NCI-H345 treated with DMSO at 0.1 percent for 48 hours (cell line): ENCODE results near the gene JAK3.
"Not testable (repeated sequence)": the region's sequence is repeated elsewhere in the genome, so short reads cannot be mapped to it uniquely, and the experiment has no call there.

Experiments used
- DNase-seq: peaks from one replicate; lab custom pipeline; 2025; ENCODE audit not compliant: unreplicated experiment; lab: John Stamatoyannopoulos, UW

The JAK3 gene

DNA sequence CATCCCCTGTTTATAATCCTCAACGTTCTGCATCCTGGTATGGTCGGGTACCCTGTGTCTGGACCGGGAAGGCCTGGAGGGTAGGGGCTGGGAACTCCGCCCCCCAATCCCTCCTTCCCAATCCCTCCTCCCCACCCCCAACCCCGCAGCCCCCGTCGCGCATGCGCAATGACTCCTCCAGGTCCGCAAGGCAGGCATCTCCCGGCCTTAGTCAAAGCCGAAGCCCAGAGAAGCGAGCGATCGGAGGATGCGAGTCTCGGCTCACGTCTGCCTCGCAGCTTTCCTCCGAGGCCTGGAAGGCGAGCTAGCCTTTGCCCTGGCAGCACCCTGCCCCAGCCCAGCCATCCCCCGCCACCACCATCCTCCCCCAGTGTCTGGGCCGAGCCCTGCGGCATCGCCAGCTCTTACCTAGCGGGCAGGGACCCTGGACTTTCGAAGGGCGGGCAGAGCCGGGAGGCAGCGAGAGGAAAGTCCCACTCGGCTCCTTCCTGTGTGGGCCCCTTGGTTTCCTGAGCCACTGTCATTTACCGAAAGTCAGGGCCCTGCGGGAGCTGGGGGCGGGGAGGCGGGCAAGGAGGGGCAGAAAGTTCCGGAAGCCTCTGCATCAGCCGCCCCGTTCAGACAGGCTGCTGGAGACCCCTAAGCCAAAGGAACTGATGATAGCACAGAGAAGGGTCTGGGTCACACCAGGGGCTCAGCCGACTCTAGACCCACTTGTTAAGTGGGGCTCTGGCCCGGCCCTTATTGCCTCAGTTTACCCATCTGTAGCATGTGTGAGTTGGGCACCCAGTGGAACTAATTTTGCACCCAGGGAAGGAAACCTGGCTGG is at the start of gene JAK3:
Gene JAK3 (minus strand): TSS at position 445 of the 829 bp plus-strand sequence. CDS start 3,565 bp downstream, outside the sequence.
- no peak for DNase-seq

DNA sequence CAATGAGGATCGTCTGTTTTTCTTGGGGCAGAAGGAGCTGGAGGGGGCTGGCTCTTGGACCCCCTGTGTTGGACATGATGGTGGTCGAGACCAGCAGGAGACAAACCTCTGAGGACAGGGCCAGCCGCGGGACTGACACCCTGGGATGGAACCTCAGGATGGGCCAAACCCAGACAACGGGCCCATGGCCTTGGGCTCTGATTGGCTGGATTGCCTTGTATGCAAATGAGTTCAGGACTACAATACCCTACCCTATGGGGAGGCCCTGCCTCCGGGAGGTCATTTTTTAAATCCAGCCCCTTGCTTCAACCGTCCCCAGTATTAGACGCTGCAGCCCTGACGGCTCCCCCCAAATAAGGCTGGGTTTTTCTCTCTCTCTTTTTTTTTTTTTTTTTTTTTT is 46.0 kb upstream of the JAK3 start:
- no peak for DNase-seq

DNA sequence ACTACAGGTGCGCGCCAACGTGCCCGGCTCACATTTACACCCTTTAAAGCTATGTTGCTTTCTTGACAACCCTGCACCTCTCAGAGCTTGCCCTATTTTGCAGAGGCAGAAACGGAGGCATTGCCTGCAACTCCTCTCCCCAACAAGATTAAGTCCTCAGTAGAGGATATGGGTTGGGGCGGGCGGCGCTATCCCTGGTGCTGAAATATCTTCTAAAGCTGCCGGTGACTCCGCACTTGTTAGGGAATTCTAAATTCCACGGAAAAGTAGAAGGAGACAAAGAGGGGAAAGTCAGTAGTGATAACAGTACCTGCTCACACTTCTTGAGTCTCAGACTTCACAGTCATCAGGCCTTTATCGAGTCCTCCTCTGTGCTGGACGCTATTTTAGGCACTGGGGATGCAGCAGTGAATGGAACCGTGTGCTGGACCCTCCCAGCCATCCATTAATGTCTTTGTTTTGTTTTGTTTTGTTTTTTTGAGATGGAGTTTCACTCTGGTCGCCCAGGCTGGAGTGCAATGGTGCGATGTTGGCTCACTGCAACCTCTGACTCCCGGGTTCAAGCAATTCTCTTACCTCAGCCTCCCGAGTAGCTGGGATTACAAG is 41.9 kb upstream of the JAK3 start:
- DNase-seq, result no peak

DNA sequence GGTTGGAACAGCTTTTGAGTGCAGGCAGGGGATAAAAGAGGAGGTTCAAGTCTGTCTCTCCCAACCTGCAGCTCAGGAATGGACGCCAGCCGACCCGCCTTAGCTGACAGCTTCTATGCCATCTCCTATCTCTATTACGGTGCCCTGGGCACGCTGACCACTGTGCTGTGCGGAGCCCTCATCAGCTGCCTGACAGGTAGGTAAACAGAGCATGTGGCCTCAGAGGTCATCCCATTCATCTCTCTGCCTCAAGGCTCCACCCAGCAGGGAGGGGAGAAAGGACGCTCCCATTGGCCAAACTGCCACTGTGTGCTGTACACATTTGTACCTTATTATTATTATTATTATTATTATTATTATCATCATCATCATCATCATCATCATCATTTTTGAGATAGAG is 40.5 kb upstream of the JAK3 start:
- no peak for DNase-seq

DNA sequence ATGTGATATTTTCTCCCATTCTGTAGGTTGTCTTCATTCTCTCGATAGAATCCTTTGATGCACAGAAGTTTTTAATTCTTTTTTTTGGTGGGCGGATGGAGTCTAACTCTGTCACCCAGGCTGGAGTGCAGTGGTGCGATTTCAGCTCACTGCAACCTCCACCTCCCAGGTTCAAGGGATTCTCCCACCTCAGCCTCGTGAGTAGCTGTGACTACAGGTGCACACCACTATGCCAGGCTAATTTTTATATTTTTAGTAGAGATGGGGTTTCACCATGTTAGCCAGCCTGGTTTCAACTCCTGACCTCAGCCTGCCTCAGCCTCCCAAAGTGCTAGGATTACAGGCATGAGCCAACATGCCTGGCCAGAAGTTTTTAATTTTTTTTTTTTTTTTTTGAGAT is 39.4 kb upstream of the JAK3 start:
- not testable (repeated sequence) for DNase-seq

DNA sequence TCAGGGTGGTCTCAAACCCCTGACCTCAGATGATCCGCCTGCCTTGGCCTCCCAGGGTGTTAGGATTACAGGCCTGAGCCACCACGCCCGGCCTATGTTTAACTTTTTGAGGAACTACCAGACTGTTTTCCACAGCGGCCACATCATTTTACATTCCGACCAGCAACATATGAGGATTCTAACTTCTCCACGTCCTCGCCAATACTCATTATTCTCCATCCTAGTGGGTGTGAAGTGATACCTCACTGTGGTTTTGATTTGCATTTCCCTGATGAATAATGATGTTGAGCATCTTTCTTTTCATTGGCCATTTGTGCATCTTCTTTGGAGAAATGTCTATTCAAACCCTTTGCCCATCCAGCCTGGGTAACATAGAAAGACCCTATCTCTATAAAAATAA is 38.7 kb upstream of the JAK3 start:
- DNase-seq, result no peak

DNA sequence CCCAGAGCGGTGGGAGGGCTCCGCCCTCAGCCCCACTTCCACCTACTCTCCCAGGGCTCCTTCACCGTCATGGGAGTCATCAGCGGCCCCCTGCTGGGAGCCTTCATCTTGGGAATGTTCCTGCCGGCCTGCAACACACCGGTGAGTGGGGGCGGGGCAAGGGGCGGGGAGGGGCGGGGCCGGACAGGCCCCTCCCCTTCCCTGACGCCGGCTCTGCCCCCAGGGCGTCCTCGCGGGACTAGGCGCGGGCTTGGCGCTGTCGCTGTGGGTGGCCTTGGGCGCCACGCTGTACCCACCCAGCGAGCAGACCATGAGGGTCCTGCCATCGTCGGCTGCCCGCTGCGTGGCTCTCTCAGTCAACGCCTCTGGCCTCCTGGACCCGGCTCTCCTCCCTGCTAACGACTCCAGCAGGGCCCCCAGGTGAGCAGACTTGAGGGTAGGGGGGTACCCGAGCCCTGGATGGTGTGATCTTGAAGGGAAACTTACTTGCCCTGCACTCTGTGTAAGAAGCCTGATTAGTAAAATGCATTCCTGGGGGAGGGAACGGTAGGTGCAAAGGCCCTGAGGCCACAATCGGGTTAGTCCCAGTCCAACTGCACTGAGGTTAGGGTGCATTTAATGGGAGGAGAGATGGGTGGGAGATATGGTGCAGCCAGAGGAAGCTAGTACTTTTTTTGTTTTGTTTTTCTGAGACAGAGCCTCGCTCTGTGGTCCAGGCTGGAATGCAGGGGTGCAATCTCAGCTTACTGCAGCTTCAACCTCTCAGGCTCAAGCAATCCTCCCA is 36.0 kb upstream of the JAK3 start:
- DNase-seq, result no peak

DNA sequence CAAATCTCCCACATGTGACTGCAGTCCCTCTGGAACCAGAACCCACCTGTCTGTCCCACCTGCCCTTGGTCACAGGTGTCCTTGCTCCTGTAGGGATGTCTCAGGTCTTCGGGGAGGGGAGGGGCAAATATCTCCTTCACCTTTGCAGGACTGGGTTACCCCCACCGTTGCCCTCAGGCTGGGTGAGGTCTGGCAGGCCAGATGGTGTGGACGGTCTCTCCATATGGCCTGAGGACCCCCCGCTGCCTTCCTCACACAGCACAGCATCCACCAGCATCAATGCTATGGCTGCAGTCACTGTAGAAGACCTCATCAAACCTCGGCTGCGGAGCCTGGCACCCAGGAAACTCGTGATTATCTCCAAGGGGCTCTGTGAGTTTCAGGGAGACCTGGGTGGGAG is 33.9 kb upstream of the JAK3 start:
- no peak for DNase-seq

DNA sequence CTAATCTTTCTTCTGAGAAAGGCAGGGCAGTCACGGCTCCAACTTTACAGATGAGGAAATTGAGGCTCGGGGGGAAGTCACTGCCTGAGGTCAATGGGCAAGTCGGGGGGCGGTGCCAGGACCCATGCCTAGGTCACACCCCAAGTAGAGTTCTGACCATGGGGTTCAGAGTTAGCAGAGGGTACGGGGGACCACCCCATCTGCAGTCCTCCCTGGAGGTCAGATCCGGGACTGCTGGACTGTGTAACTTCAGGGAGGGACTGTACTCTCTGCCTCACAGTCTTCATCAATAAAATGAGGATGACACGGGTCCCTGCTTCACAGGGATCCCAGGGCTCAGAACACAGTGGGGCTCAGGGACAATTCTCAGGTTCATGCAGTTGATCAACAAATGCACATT is 31.7 kb upstream of the JAK3 start:
- no peak for DNase-seq

DNA sequence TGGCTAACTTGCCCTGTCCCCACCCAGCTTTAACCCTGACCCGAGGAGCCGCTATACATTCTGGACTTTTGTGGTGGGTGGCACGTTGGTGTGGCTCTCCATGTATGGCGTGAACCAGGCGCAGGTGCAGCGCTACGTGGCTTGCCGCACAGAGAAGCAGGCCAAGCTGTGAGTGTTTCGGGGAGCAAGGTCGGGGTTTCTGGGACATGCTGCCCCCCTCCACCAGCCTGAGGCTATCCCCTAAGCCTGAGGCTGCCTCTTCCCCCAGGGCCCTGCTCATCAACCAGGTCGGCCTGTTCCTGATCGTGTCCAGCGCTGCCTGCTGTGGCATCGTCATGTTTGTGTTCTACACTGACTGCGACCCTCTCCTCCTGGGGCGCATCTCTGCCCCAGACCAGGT is 29.9 kb upstream of the JAK3 start:
- no peak for DNase-seq

DNA sequence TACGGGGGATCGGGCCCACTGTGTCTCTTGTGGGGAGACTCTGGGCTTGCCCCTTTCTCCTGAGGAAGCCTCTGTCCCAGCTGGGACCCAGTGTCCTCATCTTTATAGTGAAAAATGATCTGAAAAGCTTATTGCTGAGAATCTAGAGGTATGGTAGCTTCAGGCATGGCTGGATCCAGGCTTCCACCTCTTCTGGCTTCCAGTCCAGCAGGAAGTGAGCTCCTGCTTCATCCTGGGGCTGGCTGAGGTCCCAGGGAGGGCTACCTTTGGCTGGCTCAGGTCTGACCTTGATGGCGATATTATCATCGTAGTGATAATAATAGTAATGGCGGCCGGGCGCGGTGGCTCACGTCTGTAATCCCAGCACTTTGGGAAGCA is 27.0 kb upstream of the JAK3 start:
- no peak for DNase-seq

DNA sequence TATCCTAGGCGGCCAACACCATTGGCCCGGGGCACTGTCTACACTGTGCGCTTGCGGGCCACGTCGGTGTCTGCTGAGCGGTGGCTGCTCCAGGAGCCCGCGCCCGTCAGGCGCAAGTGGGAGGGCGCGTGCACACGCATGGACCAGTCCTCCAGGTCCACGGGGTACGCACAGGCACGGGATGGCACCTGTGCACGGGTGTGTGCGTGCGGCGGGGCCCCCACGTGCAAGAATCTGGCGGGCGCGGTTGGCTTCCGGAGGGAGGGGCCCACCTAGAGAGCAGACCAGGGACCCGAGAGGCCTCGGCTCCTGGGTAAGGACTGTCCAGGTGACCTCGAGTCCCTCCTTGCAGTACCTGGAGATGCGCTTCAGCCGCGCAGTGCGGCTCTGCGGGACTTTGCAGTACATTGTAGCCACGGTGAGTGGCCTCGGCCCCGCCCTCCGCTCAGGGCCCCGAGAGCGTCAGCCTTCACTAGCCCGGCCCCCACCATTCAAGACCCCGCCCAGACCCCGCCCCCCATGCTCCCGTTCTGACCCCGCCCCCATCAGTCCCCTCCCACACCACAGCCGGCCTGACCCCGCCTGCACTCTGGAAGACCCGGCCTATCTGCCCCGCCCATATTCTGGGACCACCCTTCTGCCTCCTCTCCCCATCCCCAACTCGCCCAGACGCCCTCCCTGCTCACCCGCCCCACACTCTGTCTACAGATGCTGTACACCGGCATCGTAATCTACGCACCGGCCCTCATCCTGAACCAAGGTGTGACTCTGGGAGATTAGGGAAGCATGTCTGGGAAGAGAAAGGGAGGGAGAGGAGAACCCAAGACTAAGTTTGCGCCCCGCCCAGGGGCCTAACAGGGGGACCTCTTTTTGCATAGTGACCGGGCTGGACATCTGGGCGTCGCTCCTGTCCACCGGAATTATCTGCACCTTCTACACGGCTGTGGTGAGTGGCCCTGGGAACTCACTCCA is 26.3 kb upstream of the JAK3 start:
- no peak for DNase-seq

DNA sequence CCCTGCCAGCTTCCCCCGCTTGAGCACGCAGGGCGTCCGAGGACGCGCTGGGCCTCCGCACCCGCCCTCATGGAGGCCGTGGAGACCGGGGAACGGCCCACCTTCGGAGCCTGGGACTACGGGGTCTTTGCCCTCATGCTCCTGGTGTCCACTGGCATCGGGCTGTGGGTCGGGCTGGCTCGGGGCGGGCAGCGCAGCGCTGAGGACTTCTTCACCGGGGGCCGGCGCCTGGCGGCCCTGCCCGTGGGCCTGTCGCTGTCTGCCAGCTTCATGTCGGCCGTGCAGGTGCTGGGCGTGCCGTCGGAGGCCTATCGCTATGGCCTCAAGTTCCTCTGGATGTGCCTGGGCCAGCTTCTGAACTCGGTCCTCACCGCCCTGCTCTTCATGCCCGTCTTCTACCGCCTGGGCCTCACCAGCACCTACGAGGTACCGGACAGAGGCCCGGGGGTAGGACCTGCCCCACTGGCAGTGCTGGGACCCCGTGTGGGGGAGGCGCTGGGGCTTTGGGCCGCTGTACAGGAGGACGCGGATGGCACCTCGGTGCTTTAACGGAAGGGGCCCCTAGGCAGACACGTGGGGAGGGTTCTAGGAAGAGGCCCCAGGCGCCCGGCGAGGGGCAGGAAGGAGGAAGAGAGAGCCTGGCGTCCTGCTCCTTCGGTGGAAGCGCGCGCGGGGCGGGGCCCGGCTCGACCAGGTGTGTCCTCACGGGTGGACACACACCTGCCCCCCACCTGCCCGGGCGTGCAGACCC is 24.6 kb upstream of the JAK3 start:
- no peak for DNase-seq

DNA sequence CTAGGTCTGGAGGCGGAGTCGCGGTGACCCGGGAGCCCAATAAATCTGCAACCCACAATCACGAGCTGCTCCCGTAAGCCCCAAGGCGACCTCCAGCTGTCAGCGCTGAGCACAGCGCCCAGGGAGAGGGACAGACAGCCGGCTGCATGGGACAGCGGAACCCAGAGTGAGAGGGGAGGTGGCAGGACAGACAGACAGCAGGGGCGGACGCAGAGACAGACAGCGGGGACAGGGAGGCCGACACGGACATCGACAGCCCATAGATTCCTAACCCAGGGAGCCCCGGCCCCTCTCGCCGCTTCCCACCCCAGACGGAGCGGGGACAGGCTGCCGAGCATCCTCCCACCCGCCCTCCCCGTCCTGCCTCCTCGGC is 24.1 kb upstream of the JAK3 start, which contains the start of gene SLC5A5:
Gene SLC5A5 (plus strand): TSS at position 68 of the 373 bp plus-strand sequence. CDS start 375 bp downstream, outside the sequence.
- no peak for DNase-seq

DNA sequence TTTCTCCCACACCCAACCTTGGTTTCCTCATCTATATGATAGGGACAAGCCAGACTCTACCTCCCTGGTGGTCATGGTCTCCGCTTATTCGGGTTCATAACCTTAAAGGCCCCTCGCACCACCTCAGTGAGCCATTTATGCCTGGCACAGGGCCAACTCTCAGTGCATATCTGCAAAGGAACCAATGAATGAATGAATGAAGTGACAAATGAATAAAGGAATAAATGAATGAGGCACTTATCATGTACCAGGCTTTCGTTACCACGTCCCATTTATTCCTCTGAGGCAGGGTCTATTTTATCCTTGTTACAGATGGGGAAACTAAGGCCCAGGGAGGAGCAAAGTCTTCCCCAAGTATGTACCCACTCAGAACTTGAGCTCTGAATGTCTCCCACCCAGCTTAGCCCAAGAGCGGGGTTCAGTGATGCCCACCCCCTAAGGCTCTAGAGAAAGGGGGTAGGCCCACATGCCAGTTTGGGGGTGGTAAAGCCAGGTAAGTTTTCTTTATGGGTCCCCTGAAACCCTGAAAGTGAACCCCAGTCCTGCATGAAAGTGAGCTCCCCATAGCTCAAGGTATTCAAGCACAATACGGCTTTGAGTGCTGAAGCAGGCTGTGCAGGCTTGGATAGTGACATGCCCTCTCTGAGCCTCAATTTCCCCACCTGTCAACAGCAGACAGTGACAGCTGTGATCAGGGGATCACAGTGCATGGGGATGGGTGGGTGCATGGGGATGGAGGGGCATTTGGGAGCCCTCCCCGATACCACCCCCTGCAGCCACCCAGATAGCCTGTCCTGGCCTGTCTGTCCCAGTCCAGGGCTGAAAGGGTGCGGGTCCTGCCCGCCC is 23.5 kb upstream of the JAK3 start:
- DNase-seq, result no peak

DNA sequence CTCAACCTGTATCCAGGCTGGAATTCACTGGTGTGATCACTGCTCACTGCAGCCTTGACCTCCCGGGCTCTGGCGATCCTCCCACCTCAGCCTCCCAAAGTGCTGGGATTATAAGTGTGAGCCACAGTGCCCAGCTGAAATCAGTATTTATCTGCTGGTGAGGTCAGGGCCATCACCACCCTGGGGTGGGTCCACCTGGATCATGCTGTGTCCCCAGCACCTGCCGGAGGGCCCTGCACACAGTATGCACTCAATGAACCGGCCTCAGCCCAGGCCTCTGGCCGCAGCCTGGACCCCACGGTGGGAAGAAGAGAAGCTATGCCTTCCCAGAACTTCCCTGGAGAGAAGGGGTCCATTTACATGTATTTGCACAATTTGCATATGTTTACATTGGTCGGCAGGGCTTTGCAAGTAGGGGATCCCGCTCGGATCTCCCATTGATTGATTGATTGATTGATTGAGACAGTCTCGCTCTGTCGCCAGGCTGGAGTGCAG is 21.4 kb upstream of the JAK3 start:
- DNase-seq, result no peak

DNA sequence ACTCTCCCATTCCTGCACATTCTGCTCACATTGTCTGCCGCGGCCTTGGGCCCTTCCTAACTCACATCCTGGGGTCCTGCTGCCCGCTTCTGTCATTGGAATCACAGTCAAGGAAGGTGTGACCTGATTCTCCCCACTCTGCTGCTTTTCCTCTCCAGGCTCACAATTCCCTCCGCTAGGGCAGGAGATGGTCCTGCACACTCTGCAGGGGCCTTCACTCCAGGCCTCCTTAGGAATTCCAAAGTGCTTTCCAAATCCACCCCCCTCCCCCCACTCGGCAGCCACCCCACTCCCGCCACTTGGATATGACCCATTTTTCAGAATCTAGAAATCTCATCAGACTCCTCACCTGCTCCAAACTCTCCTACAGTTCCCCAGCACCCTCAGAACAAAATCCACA is 20.9 kb upstream of the JAK3 start:
- DNase-seq, result no peak

DNA sequence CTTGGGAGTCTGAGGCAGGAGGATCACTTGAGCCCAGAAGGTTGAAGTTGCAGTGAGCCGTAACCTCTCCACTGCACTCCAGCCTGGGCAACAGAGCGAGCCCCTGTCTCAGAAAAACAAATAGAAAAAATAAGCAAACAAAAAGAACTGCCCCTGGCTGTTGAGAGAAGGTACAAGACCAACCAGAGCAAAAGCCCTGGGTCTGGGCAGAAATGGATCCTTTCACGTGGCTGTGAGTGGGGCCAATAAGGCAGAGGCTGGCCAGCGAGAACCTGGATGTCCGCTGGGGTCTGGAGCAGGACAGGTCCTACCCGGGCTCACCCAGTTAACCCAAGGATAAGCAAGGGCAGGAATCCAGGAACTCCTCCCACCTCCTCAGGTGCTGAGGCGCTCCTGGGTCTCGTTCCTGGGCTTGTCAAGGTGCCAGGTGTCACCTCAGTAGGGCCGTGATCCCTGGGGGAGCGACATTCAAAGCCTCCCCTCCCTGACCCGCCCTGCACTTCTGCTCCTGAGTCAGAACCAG is 19.2 kb upstream of the JAK3 start:
- no peak for DNase-seq
